A549 (cell line): Measurements from ENCODE around the gene CDC42BPB.
A peak's percentile ranks its signal among the peaks of the same experiment; 100 is the strongest.

Source experiments
- CTCF ChIP-seq: fragments of >200 bp; sonication (Bioruptor Twin); formaldehyde crosslinking; IDR thresholded peaks from 3 replicates; pipeline ENCODE4 v1.5.1; 2016
- EP300 ChIP-seq, 2 experiments: fragments of >200 bp; sonication (Bioruptor Twin); formaldehyde crosslinking; IDR thresholded peaks; 2 replicates in 1 of 2; 3 replicates in 1 of 2; pipeline ENCODE4 v1.6.1; 2016 to 2017
- MAFK ChIP-seq: fragments of 450-650 bp; IDR thresholded peaks from 2 replicates; pipeline ENCODE4 v1.6.1; 2014; ENCODE audit not compliant: partially characterized antibody
- POLR2A ChIP-seq: IDR thresholded peaks from 2 replicates; pipeline ENCODE4 v1.6.1; 2012; ENCODE audit warnings: mild to moderate bottlenecking, low read length
- RAD21 ChIP-seq, 2 experiments: fragments of >200 bp in 1 of 2; sonication (Bioruptor Twin) in 1 of 2; formaldehyde crosslinking in 1 of 2; IDR thresholded peaks in 1 of 2; conservative IDR thresholded peaks in 1 of 2; 2 replicates in 1 of 2; 3 replicates in 1 of 2; pipeline ENCODE4 v1.6.1; 2012 to 2018; ENCODE audit warnings: inconsistent platforms in 1 of 2
- ZSCAN20 ChIP-seq: fragments of 250-450 bp; sonication (Bioruptor Pico); IDR thresholded peaks from 2 replicates; pipeline ENCODE4 v1.8.0; 2022; ENCODE audit warnings: mild to moderate bottlenecking, moderate library complexity

GRCh38 chr14:103057028-103057371 lies 349 bp downstream of the CDC42BPB start:
- no peak for TF ChIP-seq EP300 (IDR thresholded peaks at IDR 0.05)
- no peak for TF ChIP-seq RAD21 (conservative IDR thresholded peaks at IDR 0.05 in 1 of 2, IDR thresholded peaks at IDR 0.05 in 1 of 2)
- no peak for TF ChIP-seq MAFK
- peak; percentile 40; the same call in 1 of the 2 replicates for TF ChIP-seq POLR2A
- no peak for TF ChIP-seq CTCF
- TF ChIP-seq ZSCAN20 (CRISPR knock-in tag), result no peak
